HG02884 (cell line): ENCODE measurements around the gene SPATA4.
"Not testable (repeated sequence)": the region's sequence is repeated elsewhere in the genome, so short reads cannot be mapped to it uniquely, and the experiment has no call there.

Experiments
- ATAC-seq: cut with Tn5 transposase; IDR thresholded peaks from one replicate; pipeline ENCODE4 v1.9.1; 2021; ENCODE audit warnings: mild to moderate bottlenecking, moderate library complexity; ENCODE audit not compliant: unreplicated experiment

SPATA4 gene

GRCh38 chr4:176195184-176195978 is at the start of gene SPATA4:
Gene SPATA4 (minus strand): TSS chr4:176195585. CDS start chr4:176195562, 23 bp downstream.
- ATAC-seq, result peak; percentile 97

- ATAC-seq, result no peak
Observed at GRCh38 chr4:176242764-176243347, 47.5 kb upstream of the SPATA4 start.

DNA sequence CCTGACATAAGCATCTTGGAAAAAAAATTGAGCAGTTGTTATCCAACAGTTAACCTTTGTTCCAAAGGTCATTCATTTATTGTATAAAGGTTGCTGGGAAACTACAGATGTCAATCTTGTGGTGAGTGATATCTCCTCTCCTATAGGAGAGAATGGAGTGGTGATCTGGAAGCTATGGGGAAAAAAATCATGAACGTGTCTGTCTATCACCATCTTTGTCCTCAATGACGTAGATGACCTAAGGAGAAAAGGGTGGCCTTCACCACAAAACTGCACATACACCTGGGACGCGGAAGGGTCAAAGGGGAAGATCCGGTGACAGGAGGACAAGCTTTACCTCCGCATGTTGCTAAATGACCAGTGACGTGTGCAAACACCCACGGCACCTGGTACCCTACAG is 46.3 kb upstream of the SPATA4 start:
- ATAC-seq, result no peak

DNA sequence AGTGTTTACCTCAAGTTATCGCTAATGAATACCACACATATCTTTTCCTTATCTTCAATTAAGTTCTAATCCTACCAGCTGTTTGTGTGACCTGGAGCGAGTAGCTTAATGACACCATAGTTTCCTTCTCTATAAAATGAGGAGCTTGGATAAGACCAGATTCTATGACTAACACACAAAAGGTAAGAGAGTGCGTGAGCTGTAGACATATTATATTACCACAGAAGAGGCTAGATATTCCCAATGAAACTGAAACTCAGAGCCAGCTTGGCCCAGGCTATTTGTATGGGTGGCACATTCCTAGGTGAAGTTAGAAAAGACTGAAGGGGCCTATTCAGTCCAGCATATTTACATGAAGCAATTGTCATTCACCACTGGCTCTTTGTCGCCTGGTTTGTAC is 43.4 kb upstream of the SPATA4 start:
- ATAC-seq, result no peak

DNA sequence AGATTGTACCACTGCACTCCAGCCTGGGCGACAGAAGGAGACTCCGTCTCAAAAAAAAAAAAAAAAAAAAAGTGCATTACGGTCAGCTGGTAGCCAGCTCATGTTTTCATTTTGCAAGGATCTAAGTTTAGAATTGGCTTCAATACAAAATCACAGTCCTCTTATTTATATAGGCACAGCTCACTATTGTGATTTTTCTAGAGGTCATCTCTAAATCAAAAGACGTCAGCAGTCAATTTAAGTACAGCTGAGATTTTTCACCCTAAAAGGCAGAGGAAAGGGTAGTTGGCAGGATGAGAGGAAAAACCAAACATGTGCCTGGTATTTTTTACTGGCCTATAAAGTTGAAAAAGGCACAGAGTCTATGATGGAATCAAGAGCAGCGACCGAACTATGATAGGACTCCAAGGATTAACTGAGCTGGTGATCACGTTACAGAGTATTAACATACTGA is 42.8 kb upstream of the SPATA4 start:
- ATAC-seq, result no peak

- no peak for ATAC-seq
Observed at GRCh38 chr4:176236946-176237345, 41.6 kb upstream of the SPATA4 start.

DNA sequence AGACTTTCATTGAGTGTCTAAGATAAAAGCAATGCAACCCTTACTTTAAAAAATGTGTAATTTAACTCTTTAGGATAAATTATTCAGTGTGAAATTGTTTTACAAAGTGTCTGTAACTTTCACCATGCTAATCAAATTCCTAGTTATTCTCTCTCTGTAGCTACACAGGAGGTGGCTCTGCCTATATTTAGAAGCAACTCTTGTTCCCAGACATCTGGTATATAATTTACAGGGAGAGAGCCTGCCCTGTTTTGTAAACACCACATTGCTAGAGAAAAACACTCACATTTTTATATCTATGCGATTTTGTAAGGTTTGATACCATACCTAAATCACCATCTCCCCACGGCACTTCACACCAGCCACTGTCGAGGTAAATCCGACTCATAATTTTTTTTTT is 35.5 kb upstream of the SPATA4 start:
- no peak for ATAC-seq

- ATAC-seq, result no peak
Observed at GRCh38 chr4:176229645-176230044, 34.3 kb upstream of the SPATA4 start.

DNA sequence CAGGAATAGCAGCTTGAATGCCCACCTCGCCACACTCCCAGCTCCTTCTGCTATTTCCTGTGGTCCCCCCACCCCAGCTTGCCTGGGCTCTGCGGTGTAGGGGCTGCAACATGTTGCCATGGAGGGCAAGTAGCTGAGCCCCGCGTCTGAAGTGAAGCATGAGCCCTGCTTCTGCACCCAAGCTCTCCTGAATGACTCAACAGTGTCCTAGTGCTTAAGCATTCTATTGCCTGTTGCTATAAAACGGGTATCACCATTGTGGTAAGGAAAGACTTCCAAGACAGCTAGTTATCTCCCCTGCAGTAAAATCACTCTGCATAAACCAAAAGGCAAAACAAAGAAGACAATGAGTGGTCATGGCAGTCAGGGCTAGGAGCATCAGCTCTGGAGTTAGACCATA is 31.4 kb upstream of the SPATA4 start:
- no peak for ATAC-seq

DNA sequence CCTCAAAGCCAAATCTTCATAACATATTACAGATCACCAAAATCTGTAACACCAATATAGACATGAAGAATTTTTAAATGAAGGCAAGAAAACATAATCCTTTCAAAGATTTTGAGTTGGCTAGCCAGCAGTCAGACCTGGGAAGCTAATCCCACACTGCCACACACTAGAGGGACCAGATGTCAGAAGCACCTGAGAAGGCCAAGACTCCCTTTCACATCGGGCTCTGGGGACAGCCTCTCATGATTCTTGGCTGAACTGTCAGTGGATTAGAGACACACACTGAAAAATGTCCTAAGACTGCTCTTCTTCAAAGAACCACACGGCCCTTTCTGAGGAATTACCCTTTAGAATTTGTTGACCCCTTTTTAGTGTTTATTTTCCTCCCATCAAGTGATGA is 28.2 kb upstream of the SPATA4 start:
- ATAC-seq, result no peak

DNA sequence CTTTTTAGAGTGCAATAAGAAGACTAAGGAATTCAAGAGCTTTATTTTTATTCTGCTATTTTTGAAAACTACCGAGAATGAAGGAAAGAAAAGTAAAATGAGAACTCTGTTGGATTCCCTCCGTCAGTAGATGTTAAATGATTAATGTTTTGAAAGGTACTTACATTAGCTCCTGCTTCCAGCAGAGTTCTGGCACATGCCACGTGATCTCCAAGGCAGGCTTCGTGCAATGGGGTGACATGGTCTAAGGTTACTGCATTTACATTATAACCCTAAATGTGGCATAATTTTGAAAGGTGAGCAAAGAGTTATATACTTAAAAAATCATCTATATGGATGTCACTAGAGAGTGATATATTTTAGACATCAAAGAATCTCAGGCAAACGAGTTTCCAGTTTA is 26.8 kb upstream of the SPATA4 start:
- ATAC-seq, result no peak

DNA sequence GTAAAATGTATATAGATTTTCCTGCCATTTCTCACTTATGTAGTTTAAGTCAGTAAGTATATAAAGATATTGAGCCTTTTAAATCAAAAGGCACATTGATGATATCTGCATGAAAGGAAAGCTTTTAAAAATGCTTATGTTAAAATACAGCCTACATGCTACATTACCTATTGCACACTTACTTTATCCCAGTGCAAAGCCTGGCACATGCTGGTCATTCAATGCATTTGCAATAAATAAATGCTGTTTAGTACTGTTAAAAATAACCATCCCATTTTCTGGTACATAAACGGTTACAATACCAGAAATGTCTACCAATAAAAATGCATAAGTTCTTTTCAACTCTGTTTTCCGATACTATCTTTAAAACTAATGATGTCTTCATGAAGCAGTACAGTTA is 22.1 kb upstream of the SPATA4 start:
- no peak for ATAC-seq

DNA sequence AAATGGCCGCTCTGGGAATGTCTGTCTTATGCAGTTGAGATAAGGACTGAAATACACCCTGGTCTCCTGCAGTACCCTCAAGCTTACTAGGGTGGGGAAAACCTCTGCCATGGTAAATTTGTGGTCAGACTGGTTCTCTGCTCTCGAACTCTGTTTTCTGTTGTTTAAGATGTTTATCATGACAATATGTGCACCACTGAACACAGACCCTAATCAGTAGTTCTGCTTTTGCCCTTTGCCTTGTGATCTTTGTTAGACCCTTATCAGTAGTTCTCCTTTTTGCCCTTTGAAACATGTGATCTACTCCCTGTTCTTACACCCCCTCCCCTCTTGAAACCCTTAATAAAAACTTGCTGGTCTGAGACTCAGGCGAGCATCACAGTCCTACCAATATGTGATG is 17.0 kb upstream of the SPATA4 start:
- ATAC-seq, result not testable (repeated sequence)

GRCh38 chr4:176210579-176211296 is 15.4 kb upstream of the SPATA4 start:
- no peak for ATAC-seq

DNA sequence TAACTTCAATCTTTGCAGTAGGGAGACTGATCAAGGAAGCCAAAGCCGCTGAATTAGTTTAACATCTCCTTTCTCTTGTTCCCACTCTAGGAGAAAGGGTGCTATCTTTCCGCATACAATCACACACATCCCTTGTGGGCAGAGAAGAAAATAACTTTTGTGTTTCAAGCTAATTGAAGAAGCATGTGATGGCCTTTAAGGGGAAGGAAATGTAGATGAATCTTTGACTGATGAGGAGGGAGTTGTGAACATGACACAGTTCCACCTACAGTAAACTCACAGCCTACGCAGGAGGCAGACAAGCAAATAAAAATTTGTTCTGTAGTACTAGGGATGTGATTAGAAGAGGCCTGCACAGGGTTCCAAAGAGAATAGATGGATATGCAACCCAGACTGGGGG is 14.7 kb upstream of the SPATA4 start:
- no peak for ATAC-seq

GRCh38 chr4:176209535-176209934 is 14.2 kb upstream of the SPATA4 start:
- ATAC-seq, result no peak

GRCh38 chr4:176207839-176208238 is 12.5 kb upstream of the SPATA4 start:
- no peak for ATAC-seq

DNA sequence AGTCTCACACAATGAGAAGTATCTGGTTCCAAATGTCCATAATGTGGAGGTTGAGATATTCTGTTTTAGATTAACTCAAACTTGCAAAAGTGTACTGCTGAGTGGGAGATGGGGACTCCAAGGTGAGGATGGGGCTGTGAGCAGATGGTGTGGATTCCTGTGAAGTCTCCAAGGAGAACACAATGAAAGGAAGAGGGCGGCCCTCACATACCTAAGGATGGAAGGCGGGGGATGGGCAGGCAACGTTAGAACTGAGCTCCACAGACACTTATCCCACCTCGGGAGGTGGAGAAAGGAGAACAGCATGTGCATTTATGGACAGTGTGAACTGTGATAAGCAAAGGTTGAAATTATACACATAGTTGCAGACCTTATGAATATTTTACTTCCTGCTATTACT is 9.9 kb upstream of the SPATA4 start:
- no peak for ATAC-seq

DNA sequence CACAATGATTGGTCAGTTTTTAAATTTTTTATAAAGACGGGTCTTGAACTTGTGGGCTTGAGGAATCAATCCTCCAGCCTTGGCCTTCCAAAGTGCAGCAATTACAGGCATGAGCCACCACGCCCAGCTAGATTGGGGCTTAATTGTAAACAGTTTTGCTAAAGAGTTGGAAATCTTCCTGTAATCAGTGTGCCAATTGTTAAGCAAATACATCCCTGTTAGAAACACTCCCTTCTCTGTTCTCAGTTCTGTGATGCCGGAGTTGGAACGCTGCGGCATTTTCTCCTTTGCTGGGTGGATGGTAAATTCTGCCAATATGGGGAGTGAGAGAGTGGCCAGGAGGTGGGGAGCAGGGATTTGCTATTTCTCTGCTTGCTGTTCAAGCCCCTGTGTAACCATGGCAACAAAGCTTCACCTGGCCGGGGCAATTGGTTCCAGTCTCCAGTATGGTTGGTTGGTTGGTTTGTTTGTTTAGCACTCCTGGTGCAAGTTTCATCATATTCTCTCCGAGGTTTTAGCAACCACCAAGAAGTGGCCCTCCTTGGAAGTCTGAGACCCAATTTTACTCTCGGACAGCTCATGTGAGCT is 3.0 kb upstream of the SPATA4 start:
- ATAC-seq, result no peak

- ATAC-seq, result no peak
Observed at GRCh38 chr4:176193938-176194337, 1.4 kb downstream of the SPATA4 start.

GRCh38 chr4:176193126-176193525 is 2.3 kb downstream of the SPATA4 start:
- no peak for ATAC-seq

- ATAC-seq, result no peak
Observed at GRCh38 chr4:176191974-176192373, 3.4 kb downstream of the SPATA4 start.
